Measurements from ENCODE around the gene PREX1. TPM values are rescaled to one million over a fixed set of nuclear protein-coding genes. Genes with fewer than 3 reads are reported as not detected.

Gene PREX1
- total RNA-seq, 1 donor from 2014 or later = 20.4 TPM

DNA sequence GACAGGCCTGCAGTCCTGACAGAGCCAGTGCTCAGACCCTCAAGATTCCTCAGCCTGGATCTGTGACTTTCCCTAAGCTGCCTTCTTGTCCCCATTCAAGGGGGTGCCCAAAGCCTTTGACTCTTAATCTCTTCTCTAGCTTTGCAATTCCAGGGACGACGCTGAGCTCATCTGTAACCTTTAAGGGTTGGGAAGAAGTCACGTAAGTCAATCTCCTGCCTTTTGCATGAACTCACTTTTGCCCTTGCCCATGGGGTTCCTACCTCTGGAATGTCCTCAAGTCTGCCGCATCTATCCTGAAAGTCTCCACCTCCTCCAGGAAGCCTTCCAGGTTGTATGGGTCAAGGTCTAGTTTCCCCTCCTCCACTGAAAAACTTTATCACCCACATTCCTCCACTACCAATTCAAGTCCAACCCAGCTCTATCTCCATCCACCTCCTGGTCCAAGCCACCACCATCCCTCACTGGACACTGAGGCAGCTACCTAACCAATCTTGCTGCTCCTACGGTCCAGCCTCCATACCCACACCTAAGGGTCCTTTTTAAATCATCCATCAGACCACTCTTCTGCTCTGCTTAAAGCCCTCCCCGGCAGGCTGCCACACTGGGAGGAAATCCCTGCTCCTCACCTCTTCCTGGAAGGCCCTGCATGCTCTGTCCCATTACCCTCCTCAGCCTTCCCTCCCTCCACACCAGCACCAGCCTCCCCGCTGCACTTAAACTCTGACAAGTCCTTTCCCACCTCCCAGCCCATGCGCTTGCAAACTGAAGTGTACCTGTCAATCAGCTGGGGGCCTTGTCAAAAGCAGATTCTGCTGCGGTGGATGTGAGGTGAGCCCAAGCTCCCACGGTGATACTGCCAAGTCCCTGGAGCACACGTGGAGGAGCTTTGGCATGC, 29.7 kb downstream of the PREX1 start:
- H3K36me3 ChIP-seq (ENCODE audit: control insufficient read depth in 3 of 3, insufficient read depth in 3 of 3, low read length in 3 of 3) = no peaks in the 10 kb centered on the region
- no peak overlapping the region for H3K27ac ChIP-seq (ENCODE audit: low read depth, low read length)
- no peaks in the 10 kb centered on the region for H3K27me3 ChIP-seq (ENCODE audit: control insufficient read depth in 3 of 3, insufficient read depth in 3 of 3, low read length in 3 of 3)
- H3K4me3 ChIP-seq (ENCODE audit: low read length in 3 of 3) = no peak overlapping the region
- peaks cover 6 to 28% (median 21%) of the 10 kb centered on the region in 3 donors for H3K4me1 ChIP-seq (ENCODE audit: control insufficient read depth in 3 of 3, insufficient read depth in 3 of 3, low read length in 3 of 3)
- H3K9me3 ChIP-seq (ENCODE audit: control insufficient read depth in 3 of 3, low read length in 3 of 3) = no peaks in the 10 kb centered on the region
- no peak overlapping the region for H3K9ac ChIP-seq (ENCODE audit: low read depth in 1 of 3, low read length in 3 of 3)

DNA sequence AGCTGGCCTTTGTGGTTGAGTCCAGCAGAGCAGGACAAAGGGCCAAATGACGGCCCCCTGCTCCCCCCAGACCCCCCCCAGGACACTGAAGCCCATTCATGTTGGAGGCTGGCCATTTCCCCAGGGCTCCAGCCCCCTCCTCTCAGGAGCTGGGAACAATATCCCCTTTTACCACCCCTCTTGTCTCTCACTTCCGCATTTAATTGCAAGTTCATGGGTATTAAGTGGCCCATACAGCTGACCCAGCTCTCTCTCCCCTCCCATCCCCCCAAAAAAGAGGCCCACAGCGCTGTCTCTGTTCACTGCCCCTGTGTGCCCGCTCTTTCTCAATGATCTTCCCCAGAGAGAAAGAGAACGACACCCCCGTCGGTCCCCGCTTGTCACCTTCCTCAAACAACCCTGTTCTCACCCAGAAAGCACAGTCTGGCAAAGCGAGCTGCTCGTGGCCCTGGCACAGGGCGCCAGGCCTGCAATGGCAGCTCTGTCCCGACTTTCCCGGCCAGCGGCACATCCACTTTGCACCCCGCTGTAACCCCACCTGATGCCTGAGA, 30.4 kb downstream of the PREX1 start:
- Histone ChIP-seq H3K27me3 (ENCODE audit: control insufficient read depth in 3 of 3, insufficient read depth in 3 of 3, low read length in 3 of 3) (no peaks in the 10 kb centered on the region), H3K4me3 (ENCODE audit: low read length in 3 of 3) (no peak overlapping the region), H3K9ac (ENCODE audit: low read depth in 1 of 3, low read length in 3 of 3) (no peak overlapping the region), H3K27ac (ENCODE audit: low read depth, low read length) (no peak overlapping the region), H3K4me1 (ENCODE audit: control insufficient read depth in 3 of 3, insufficient read depth in 3 of 3, low read length in 3 of 3) (peaks cover 6 to 28% (median 21%) of the 10 kb centered on the region in 3 donors), H3K36me3 (ENCODE audit: control insufficient read depth in 3 of 3, insufficient read depth in 3 of 3, low read length in 3 of 3) (no peaks in the 10 kb centered on the region), H3K9me3 (ENCODE audit: control insufficient read depth in 3 of 3, low read length in 3 of 3) (no peaks in the 10 kb centered on the region)

DNA sequence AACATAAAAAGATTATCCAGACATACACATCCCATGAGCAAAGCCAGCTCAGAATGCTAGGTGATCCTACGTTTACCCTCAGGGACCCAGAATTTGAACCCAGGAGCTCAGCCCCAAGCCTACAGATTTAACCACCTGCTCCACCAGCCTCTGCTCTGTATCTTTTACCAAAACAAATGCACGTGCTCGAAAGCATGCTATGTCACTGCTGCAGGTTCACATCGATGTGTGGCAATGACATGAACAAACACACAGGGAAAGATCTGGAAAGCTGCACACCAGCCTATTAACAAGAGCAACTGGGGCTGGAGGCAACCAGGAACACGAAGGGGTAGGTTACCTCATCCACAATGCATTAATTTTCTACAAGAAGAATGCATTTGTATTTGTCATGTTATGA, 32.1 kb downstream of the PREX1 start:
- H3K9ac ChIP-seq (ENCODE audit: low read depth in 1 of 3, low read length in 3 of 3) = no peak overlapping the region
- H3K27ac ChIP-seq (ENCODE audit: low read depth, low read length) = no peak overlapping the region

DNA sequence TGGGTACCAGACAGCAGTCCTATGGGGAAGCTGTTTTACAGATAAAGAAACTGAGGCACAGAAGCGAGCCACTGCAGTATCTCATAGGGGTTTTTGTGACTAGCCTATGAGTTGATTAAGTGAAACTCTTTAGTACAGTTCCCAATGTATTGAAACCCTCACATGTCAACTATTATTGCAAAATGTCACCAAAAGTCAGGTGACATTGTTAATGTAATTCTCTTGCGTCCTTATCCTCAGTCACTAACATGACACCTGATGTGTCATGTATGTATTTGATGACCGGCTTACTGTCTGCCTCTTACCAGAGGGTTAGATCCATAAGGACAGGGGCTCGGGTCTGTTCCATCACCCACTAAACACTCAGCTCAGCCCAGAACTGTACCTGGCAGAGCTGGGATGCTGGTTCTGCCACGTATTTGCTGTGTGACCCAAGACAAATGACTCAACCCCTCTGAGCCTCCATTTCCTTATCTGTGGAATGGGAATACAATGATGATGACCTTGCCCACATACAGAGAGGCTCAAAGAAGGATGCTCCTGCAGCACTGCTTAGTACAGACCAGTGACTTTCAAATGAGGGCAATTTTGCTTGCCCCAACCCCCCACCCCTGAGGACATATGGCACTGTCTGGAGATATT, 32.9 kb downstream of the PREX1 start:
- no peak overlapping the region for H3K4me3 ChIP-seq (ENCODE audit: low read length in 3 of 3)
- no peaks in the 10 kb centered on the region for H3K27me3 ChIP-seq (ENCODE audit: control insufficient read depth in 3 of 3, insufficient read depth in 3 of 3, low read length in 3 of 3)
- no peaks in the 10 kb centered on the region for H3K36me3 ChIP-seq (ENCODE audit: control insufficient read depth in 3 of 3, insufficient read depth in 3 of 3, low read length in 3 of 3)
- H3K27ac ChIP-seq (ENCODE audit: low read depth, low read length) = no peak overlapping the region
- no peaks in the 10 kb centered on the region for H3K9me3 ChIP-seq (ENCODE audit: control insufficient read depth in 3 of 3, low read length in 3 of 3)
- no peak overlapping the region for H3K9ac ChIP-seq (ENCODE audit: low read depth in 1 of 3, low read length in 3 of 3)
- peaks cover 11 to 35% (median 27%) of the 10 kb centered on the region in 3 donors for H3K4me1 ChIP-seq (ENCODE audit: control insufficient read depth in 3 of 3, insufficient read depth in 3 of 3, low read length in 3 of 3)

More for the DNA sequence above, 32.1 kb downstream of the PREX1 start:
- no peak overlapping the region for H3K4me3 ChIP-seq (ENCODE audit: low read length in 3 of 3)
- no peaks in the 10 kb centered on the region for H3K36me3 ChIP-seq (ENCODE audit: control insufficient read depth in 3 of 3, insufficient read depth in 3 of 3, low read length in 3 of 3)
- H3K27me3 ChIP-seq (ENCODE audit: control insufficient read depth in 3 of 3, insufficient read depth in 3 of 3, low read length in 3 of 3) = no peaks in the 10 kb centered on the region
- no peaks in the 10 kb centered on the region for H3K9me3 ChIP-seq (ENCODE audit: control insufficient read depth in 3 of 3, low read length in 3 of 3)
- H3K4me1 ChIP-seq (ENCODE audit: control insufficient read depth in 3 of 3, insufficient read depth in 3 of 3, low read length in 3 of 3) = peaks cover 12 to 36% (median 29%) of the 10 kb centered on the region in 3 donors

DNA sequence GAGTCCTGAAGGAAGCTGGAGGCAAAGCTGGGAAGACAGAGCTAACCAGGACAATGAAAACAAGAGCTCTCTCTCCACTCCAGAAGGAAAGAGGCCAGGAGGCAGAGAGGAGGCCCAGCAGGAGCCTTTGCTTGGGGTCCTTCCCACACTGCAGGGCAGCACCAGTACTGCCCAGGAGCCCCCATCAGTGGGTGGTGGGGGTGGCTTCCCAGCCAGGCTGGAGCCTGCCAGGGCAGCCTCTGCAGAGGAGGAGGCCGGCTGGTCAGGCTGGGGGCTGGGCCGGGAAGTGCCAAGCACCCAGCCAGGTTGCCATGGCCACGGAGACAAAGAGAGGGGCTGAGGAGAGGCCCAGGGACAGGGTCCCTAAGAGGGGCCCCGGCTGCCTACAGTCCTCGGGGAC, 33.4 kb downstream of the PREX1 start:
- Histone ChIP-seq H3K4me3 (ENCODE audit: low read length in 3 of 3) (no peak overlapping the region), H3K36me3 (ENCODE audit: control insufficient read depth in 3 of 3, insufficient read depth in 3 of 3, low read length in 3 of 3) (no peaks in the 10 kb centered on the region), H3K27ac (ENCODE audit: low read depth, low read length) (no peak overlapping the region), H3K27me3 (ENCODE audit: control insufficient read depth in 3 of 3, insufficient read depth in 3 of 3, low read length in 3 of 3) (no peaks in the 10 kb centered on the region), H3K4me1 (ENCODE audit: control insufficient read depth in 3 of 3, insufficient read depth in 3 of 3, low read length in 3 of 3) (peaks cover 10 to 31% (median 22%) of the 10 kb centered on the region in 3 donors), H3K9ac (ENCODE audit: low read depth in 1 of 3, low read length in 3 of 3) (no peak overlapping the region), H3K9me3 (ENCODE audit: control insufficient read depth in 3 of 3, low read length in 3 of 3) (no peaks in the 10 kb centered on the region)

DNA sequence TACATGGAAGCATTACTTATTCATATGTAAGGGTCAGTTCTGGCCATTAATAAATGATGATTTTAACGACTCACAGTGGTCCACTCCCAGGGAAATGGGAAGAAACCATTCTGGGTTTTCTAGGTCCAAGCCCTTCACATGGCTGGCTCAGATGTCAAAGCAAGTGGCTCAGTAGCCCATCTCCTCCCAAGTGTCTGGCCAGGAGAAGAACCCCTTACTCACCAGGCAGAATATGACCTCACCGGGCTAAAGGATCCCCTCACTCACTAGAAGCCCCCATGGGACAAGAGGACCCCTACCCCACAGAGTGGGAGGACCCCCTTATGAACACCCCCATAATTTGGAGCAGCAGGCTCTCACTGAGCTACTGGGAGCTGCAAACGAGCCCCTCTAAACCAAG, 34.0 kb downstream of the PREX1 start:
- Histone ChIP-seq H3K4me1 (ENCODE audit: control insufficient read depth in 3 of 3, insufficient read depth in 3 of 3, low read length in 3 of 3) (peaks cover 10 to 31% (median 22%) of the 10 kb centered on the region in 3 donors), H3K27ac (ENCODE audit: low read depth, low read length) (no peak overlapping the region), H3K9ac (ENCODE audit: low read depth in 1 of 3, low read length in 3 of 3) (no peak overlapping the region), H3K4me3 (ENCODE audit: low read length in 3 of 3) (no peak overlapping the region), H3K36me3 (ENCODE audit: control insufficient read depth in 3 of 3, insufficient read depth in 3 of 3, low read length in 3 of 3) (no peaks in the 10 kb centered on the region), H3K27me3 (ENCODE audit: control insufficient read depth in 3 of 3, insufficient read depth in 3 of 3, low read length in 3 of 3) (no peaks in the 10 kb centered on the region), H3K9me3 (ENCODE audit: control insufficient read depth in 3 of 3, low read length in 3 of 3) (no peaks in the 10 kb centered on the region)

DNA sequence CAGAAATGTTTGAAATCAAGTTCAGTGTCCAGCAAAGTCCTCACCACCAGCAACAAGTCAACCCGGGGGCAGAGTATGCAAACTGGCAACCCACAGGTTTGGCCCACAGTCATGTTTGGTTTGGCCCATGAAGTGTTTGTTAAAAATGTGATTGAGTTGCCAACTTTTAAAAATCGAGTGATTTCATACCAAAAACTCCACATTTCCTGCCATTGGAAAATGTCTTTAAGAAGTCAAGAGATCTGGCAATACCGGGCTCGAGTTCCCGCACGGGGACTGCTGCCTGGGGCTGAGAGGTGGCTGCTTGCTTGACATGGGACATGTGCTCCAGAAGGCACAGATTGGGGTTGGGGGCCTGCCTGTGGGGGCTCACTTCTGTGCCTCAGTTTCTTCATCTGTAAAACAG, 36.1 kb downstream of the PREX1 start:
- Histone ChIP-seq H3K4me1 (ENCODE audit: control insufficient read depth in 3 of 3, insufficient read depth in 3 of 3, low read length in 3 of 3) (peaks cover 10 to 24% (median 17%) of the 10 kb centered on the region in 3 donors), H3K9me3 (ENCODE audit: control insufficient read depth in 3 of 3, low read length in 3 of 3) (no peaks in the 10 kb centered on the region), H3K27ac (ENCODE audit: low read depth, low read length) (no peak overlapping the region), H3K4me3 (ENCODE audit: low read length in 3 of 3) (no peak overlapping the region), H3K27me3 (ENCODE audit: control insufficient read depth in 3 of 3, insufficient read depth in 3 of 3, low read length in 3 of 3) (no peaks in the 10 kb centered on the region), H3K9ac (ENCODE audit: low read depth in 1 of 3, low read length in 3 of 3) (no peak overlapping the region), H3K36me3 (ENCODE audit: control insufficient read depth in 3 of 3, insufficient read depth in 3 of 3, low read length in 3 of 3) (no peaks in the 10 kb centered on the region)

DNA sequence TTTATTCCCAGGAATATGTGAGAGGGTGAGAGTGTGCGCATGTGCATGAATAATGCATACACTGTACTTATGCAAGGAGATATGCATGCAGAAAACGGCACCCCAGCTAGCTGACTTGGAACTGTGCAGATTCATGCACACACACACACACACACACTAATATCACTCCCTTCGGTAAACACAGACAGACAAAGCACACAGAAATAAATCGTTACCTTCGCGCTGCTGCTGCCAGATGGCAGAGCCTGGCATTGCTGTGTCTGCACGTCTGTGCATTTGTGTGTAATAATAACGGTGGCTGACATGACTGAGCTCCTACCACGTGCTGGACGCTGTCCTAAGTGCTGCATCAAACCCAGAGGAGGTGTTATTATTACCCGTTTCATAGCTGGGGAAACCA, 36.8 kb downstream of the PREX1 start:
- Histone ChIP-seq H3K36me3 (ENCODE audit: control insufficient read depth in 3 of 3, insufficient read depth in 3 of 3, low read length in 3 of 3) (no peaks in the 10 kb centered on the region), H3K9ac (ENCODE audit: low read depth in 1 of 3, low read length in 3 of 3) (no peak overlapping the region), H3K4me1 (ENCODE audit: control insufficient read depth in 3 of 3, insufficient read depth in 3 of 3, low read length in 3 of 3) (peaks cover 10 to 24% (median 17%) of the 10 kb centered on the region in 3 donors), H3K27ac (ENCODE audit: low read depth, low read length) (no peak overlapping the region), H3K27me3 (ENCODE audit: control insufficient read depth in 3 of 3, insufficient read depth in 3 of 3, low read length in 3 of 3) (no peaks in the 10 kb centered on the region), H3K9me3 (ENCODE audit: control insufficient read depth in 3 of 3, low read length in 3 of 3) (no peaks in the 10 kb centered on the region), H3K4me3 (ENCODE audit: low read length in 3 of 3) (no peak overlapping the region)

DNA sequence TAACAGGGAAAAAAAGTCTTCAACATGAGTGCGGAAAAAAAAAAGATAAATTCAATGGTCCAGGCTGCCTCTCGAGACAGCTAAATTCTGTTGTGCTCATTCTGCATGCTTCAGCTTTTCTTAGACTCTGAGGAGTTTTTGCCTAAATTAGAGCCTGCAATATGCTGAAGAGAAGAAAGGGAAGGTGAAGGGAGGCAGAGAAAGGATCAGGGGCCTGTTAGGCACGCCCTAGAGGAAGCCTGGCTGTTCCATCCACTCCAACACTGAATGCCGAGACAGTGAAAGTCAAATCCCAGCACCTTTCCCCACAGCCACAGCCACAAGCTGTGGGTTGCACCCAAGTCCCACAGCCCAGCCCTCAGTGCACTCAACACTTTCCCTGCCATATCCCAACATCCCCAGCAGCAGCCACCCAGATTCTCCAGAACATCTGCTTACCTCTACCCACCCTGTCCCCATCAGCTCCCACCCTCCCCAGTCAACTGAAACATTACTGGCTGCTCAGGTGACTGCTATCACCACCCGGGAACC, 37.3 kb downstream of the PREX1 start:
- H3K27ac ChIP-seq (ENCODE audit: low read depth, low read length) = no peak overlapping the region
- no peak overlapping the region for H3K9ac ChIP-seq (ENCODE audit: low read depth in 1 of 3, low read length in 3 of 3)
- no peak overlapping the region for H3K4me3 ChIP-seq (ENCODE audit: low read length in 3 of 3)
- H3K36me3 ChIP-seq (ENCODE audit: control insufficient read depth in 3 of 3, insufficient read depth in 3 of 3, low read length in 3 of 3) = no peaks in the 10 kb centered on the region
- H3K27me3 ChIP-seq (ENCODE audit: control insufficient read depth in 3 of 3, insufficient read depth in 3 of 3, low read length in 3 of 3) = no peaks in the 10 kb centered on the region
- H3K4me1 ChIP-seq (ENCODE audit: control insufficient read depth in 3 of 3, insufficient read depth in 3 of 3, low read length in 3 of 3) = peaks cover 10 to 24% (median 17%) of the 10 kb centered on the region in 3 donors
- H3K9me3 ChIP-seq (ENCODE audit: control insufficient read depth in 3 of 3, low read length in 3 of 3) = no peaks in the 10 kb centered on the region

All from skeletal muscle tissue (tissue), 4 donors.